ENCODE measurements around the gene CACNG4.

CACNG4 gene

GRCh38 chr17:66956941-66957340 is 7.6 kb upstream of the CACNG4 start:
- no peak for DNase-seq
- H3K4me3 ChIP-seq (ENCODE audit: low read depth, low read length), result no peak overlapping the region
- peaks cover 39% of the 10 kb centered on the region for H3K4me1 ChIP-seq
- H3K27me3 ChIP-seq, result no peaks in the 10 kb centered on the region
- no peaks in the 10 kb centered on the region for H3K9me3 ChIP-seq
- TF ChIP-seq CTCF (IDR thresholded peaks at IDR 0.05; ENCODE audit: low read depth, low read length), result no peak
- no peaks in the 10 kb centered on the region for H3K36me3 ChIP-seq

GRCh38 chr17:66957343-66957742 is 7.2 kb upstream of the CACNG4 start:
- no peak for DNase-seq
- peaks cover 35% of the 10 kb centered on the region for H3K4me1 ChIP-seq
- H3K36me3 ChIP-seq, result no peaks in the 10 kb centered on the region
- no peak for TF ChIP-seq CTCF (IDR thresholded peaks at IDR 0.05; ENCODE audit: low read depth, low read length)
- H3K4me3 ChIP-seq (ENCODE audit: low read depth, low read length), result no peak overlapping the region
- no peaks in the 10 kb centered on the region for H3K9me3 ChIP-seq
- no peaks in the 10 kb centered on the region for H3K27me3 ChIP-seq

- Histone ChIP-seq H3K4me1 (peaks cover 28% of the 10 kb centered on the region), H3K4me3 (ENCODE audit: low read depth, low read length) (no peak overlapping the region), H3K9me3 (no peaks in the 10 kb centered on the region), H3K36me3 (no peaks in the 10 kb centered on the region), H3K27me3 (no peaks in the 10 kb centered on the region)
- DNase-seq, result peak; percentile 44
- no peak for TF ChIP-seq CTCF (IDR thresholded peaks at IDR 0.05; ENCODE audit: low read depth, low read length)
Measured at GRCh38 chr17:66957951-66958579, 6.4 kb upstream of the CACNG4 start.

- no peak overlapping the region for H3K4me3 ChIP-seq (ENCODE audit: low read depth, low read length)
- DNase-seq, result no peak
- TF ChIP-seq CTCF (IDR thresholded peaks at IDR 0.05; ENCODE audit: low read depth, low read length), result no peak
- peaks cover 27% of the 10 kb centered on the region for H3K4me1 ChIP-seq
- no peaks in the 10 kb centered on the region for H3K9me3 ChIP-seq
- H3K36me3 ChIP-seq, result no peaks in the 10 kb centered on the region
- no peaks in the 10 kb centered on the region for H3K27me3 ChIP-seq
Measured at GRCh38 chr17:66959641-66960375, 4.7 kb upstream of the CACNG4 start.

GRCh38 chr17:66960613-66961012 is 3.9 kb upstream of the CACNG4 start:
- no peaks in the 10 kb centered on the region for H3K36me3 ChIP-seq
- peak; percentile 59 for DNase-seq
- peaks cover 27% of the 10 kb centered on the region for H3K4me1 ChIP-seq
- no peaks in the 10 kb centered on the region for H3K27me3 ChIP-seq
- H3K4me3 ChIP-seq (ENCODE audit: low read depth, low read length), result no peak overlapping the region
- no peak for TF ChIP-seq CTCF (IDR thresholded peaks at IDR 0.05; ENCODE audit: low read depth, low read length)
- H3K9me3 ChIP-seq, result no peaks in the 10 kb centered on the region

GRCh38 chr17:66963521-66963908 is 992 bp upstream of the CACNG4 start:
- TF ChIP-seq CTCF (IDR thresholded peaks at IDR 0.05; ENCODE audit: low read depth, low read length), result no peak
- peaks cover 4% of the 10 kb centered on the region; the same call in 1 of the 2 replicates for H3K36me3 ChIP-seq
- peaks cover 36% of the 10 kb centered on the region for H3K4me1 ChIP-seq
- no peak for DNase-seq
- H3K9me3 ChIP-seq, result no peaks in the 10 kb centered on the region
- no peaks in the 10 kb centered on the region for H3K27me3 ChIP-seq
- H3K4me3 ChIP-seq (ENCODE audit: low read depth, low read length), result peak overlapping the region; percentile 32; the same call in 1 of the 2 replicates

Data from BE2C (cell line).